ENCODE measurements around the gene TRIM32. TPM values are rescaled to one million over a fixed set of nuclear protein-coding genes. Genes with fewer than 3 reads are reported as not detected.

The TRIM32 gene
- total and polyA plus RNA-seq, 2 donors (not counting 1 experiment from before 2014, with no cell fraction given), result 3.6 to 14.1 TPM

GRCh38 chr9:116701940-116702642, 15.0 kb downstream of the TRIM32 start:
- Histone ChIP-seq H4K20me1 (ENCODE audit: control insufficient read depth, insufficient read depth, low read length, poor library complexity, severe bottlenecking) (no peaks in the 10 kb centered on the region), H3K9me3 (ENCODE audit: control extremely low read depth in 1 of 3, control insufficient read depth in 2 of 3, insufficient read depth in 1 of 3, low read length in 2 of 3) (peaks cover 0 to 3% (median 0%) of the 10 kb centered on the region in 3 donors), H3K9ac (ENCODE audit: low read length) (no peak overlapping the region), H3K4me3 (ENCODE audit: control extremely low read depth in 1 of 5, extremely low read depth in 1 of 5, insufficient read depth in 1 of 5, low read depth in 2 of 5, low read length in 4 of 5) (no peak overlapping the region), H3K36me3 (replicated peaks in 1 of 2; ENCODE audit: control extremely low read depth in 1 of 2, control insufficient read depth in 1 of 2, extremely low read depth in 1 of 2, insufficient read depth in 2 of 2, low read length in 1 of 2) (peaks cover 6 to 31% of the 10 kb centered on the region in 2 experiments), H3K27me3 (replicated peaks in 1 of 4; ENCODE audit: control extremely low read depth in 1 of 4, control insufficient read depth in 3 of 4, insufficient read depth in 4 of 4, low read length in 3 of 4) (no peaks in the 10 kb centered on the region), H3K27ac (ENCODE audit: low read length in 2 of 2) (no peak overlapping the region), H3K79me2 (ENCODE audit: control insufficient read depth, insufficient read depth, low read length) (no peaks in the 10 kb centered on the region), H2AFZ (ENCODE audit: insufficient read depth, low read depth, low read length, poor library complexity, severe bottlenecking) (no peak overlapping the region), H3K4me1 (ENCODE audit: control insufficient read depth in 2 of 2, insufficient read depth in 2 of 2, low read length in 2 of 2) (no peaks in the 10 kb centered on the region), H3K4me2 (replicated peaks; ENCODE audit: low read depth, low read length, poor library complexity, severe bottlenecking) (no peak overlapping the region)
- H3K27ac Mint-ChIP-seq, result no peak overlapping the region
- no peaks in the 10 kb centered on the region for H3K4me1 Mint-ChIP-seq
- DNase-seq (no peak), ATAC-seq (ENCODE audit: low read depth) (no peak)
- TF ChIP-seq EZH2 (IDR thresholded peaks at IDR 0.05; ENCODE audit: borderline replicate concordance, insufficient read depth, low read depth, low read length, poor library complexity, severe bottlenecking), result no peak
- intact Hi-C loops (cut with micrococcal nuclease), result no loop called here
- H3K27me3 Mint-ChIP-seq, result no peaks in the 10 kb centered on the region
- CTCF ChIA-PET, result no interaction called here
- no peak overlapping the region for H3K4me3 Mint-ChIP-seq
- H3K9me3 Mint-ChIP-seq (ENCODE audit: insufficient read depth), result no peaks in the 10 kb centered on the region
- POLR2A ChIA-PET, result no interaction called here
- WGBS (ENCODE audit: insufficient coverage), result no CpG with 5 or more reads among the region's 2 CpGs

- Histone ChIP-seq H3K4me1 (ENCODE audit: control insufficient read depth in 2 of 2, insufficient read depth in 2 of 2, low read length in 2 of 2) (no peaks in the 10 kb centered on the region), H3K27ac (ENCODE audit: low read length in 2 of 2) (no peak overlapping the region), H2AFZ (ENCODE audit: insufficient read depth, low read depth, low read length, poor library complexity, severe bottlenecking) (no peak overlapping the region), H3K4me2 (replicated peaks; ENCODE audit: low read depth, low read length, poor library complexity, severe bottlenecking) (no peak overlapping the region), H3K36me3 (replicated peaks in 1 of 2; ENCODE audit: control extremely low read depth in 1 of 2, control insufficient read depth in 1 of 2, extremely low read depth in 1 of 2, insufficient read depth in 2 of 2, low read length in 1 of 2) (peaks cover 6 to 20% of the 10 kb centered on the region in 2 experiments), H3K9ac (ENCODE audit: low read length) (no peak overlapping the region), H4K20me1 (ENCODE audit: control insufficient read depth, insufficient read depth, low read length, poor library complexity, severe bottlenecking) (no peaks in the 10 kb centered on the region), H3K9me3 (ENCODE audit: control extremely low read depth in 1 of 3, control insufficient read depth in 2 of 3, insufficient read depth in 1 of 3, low read length in 2 of 3) (no peaks in the 10 kb centered on the region), H3K79me2 (ENCODE audit: control insufficient read depth, insufficient read depth, low read length) (no peaks in the 10 kb centered on the region), H3K27me3 (replicated peaks in 1 of 4; ENCODE audit: control extremely low read depth in 1 of 4, control insufficient read depth in 3 of 4, insufficient read depth in 4 of 4, low read length in 3 of 4) (no peaks in the 10 kb centered on the region), H3K4me3 (ENCODE audit: control extremely low read depth in 1 of 5, extremely low read depth in 1 of 5, insufficient read depth in 1 of 5, low read depth in 2 of 5, low read length in 4 of 5) (no peak overlapping the region)
- DNase-seq, result no peak
- TF ChIP-seq EZH2 (IDR thresholded peaks at IDR 0.05; ENCODE audit: borderline replicate concordance, insufficient read depth, low read depth, low read length, poor library complexity, severe bottlenecking), result no peak
- no peak for TF ChIP-seq CTCF (IDR thresholded peaks at IDR 0.05)
- CTCF ChIA-PET, result no interaction called here
- H3K9me3 Mint-ChIP-seq (ENCODE audit: insufficient read depth), result no peaks in the 10 kb centered on the region
- intact Hi-C loops (cut with micrococcal nuclease), result no loop called here
- WGBS (ENCODE audit: insufficient coverage), result 100% methylated on average over 1 of the region's 3 CpGs
- H3K4me3 Mint-ChIP-seq, result no peak overlapping the region
- no peaks in the 10 kb centered on the region for H3K27me3 Mint-ChIP-seq
- POLR2A ChIA-PET, result no interaction called here
- H3K27ac Mint-ChIP-seq, result no peak overlapping the region
- no peaks in the 10 kb centered on the region for H3K4me1 Mint-ChIP-seq
- no peak for ATAC-seq (ENCODE audit: low read depth)
Observed at GRCh38 chr9:116703634-116704033, 16.5 kb downstream of the TRIM32 start.
